ENCODE data around the gene TLE1.

GRCh38 chr9:81687521-81688261 lies 1.7 kb downstream of the TLE1 start:
- TF ChIP-seq POLR2A (IDR thresholded peaks at IDR 0.05; ENCODE audit: low read depth, low read length) (no peak), MAFK (IDR thresholded peaks at IDR 0.05; ENCODE audit: low read depth, low read length) (no peak)

Measured in IMR-90 (cell line).